ENCODE data around the gene PPIF. TPM values are rescaled to one million over a fixed set of nuclear protein-coding genes. Genes with fewer than 3 reads are reported as not detected.

PPIF gene
- total RNA-seq, 2 experiments from 2014 or later = 92.3 to 96.1 TPM

Other genes starting within 250 kb of the PPIF start
- gene ZCCHC24, start 98.2 kb downstream of the PPIF start, total RNA-seq = under 1 TPM; 0.53 to 0.75 TPM
- gene EIF5AL1, start 165.1 kb downstream of the PPIF start, total RNA-seq = under 1 TPM; 0.18 to 0.46 TPM
- not detected for gene SFTPA2, start 212.9 kb downstream of the PPIF start, total RNA-seq

All from activated CD4-positive, alpha-beta T cell treated with anti-CD3 and anti-CD28 coated beads for 36 hours (primary cell).